ENCODE data around the gene SLC43A2.
"Not testable (repeated sequence)": the region's sequence is repeated elsewhere in the genome, so short reads cannot be mapped to it uniquely, and the experiment has no call there.

SLC43A2 gene

DNA sequence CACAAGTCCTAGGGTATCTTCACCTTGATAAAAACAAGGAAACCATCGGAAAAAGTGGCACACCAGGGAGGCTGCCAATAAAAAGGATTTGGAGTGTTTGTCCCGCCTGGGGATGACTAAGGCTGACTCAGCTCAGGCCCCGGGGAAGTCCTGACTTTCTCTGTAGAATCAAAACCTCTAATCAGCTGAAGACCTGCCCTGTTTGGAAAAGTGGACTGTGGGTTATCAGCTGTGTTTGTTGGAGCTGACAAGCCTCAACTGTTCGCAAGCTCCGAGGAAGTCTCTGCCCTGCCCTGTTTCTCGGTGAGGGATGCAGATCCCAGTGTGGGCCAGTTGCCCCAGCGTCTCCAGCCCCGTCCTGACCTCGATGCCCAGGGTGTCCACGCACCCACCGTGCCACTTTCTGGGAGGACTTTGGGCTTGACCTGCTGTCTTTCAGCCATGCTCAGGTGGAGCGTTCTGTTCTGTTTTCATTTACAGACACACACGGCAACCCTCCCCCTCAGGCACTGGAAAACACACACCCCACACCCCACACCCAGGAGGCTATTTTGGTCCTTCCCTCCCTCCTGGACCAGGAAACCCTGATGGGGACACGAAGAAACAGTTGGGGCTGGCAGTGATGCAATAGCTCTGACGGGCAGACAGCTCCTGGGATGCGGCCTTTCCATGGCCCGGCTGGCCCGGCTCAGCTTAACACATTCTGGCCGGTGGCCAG is 38.4 kb downstream of the SLC43A2 start:
- no peak for DNase-seq (ENCODE audit: low read depth)

DNA sequence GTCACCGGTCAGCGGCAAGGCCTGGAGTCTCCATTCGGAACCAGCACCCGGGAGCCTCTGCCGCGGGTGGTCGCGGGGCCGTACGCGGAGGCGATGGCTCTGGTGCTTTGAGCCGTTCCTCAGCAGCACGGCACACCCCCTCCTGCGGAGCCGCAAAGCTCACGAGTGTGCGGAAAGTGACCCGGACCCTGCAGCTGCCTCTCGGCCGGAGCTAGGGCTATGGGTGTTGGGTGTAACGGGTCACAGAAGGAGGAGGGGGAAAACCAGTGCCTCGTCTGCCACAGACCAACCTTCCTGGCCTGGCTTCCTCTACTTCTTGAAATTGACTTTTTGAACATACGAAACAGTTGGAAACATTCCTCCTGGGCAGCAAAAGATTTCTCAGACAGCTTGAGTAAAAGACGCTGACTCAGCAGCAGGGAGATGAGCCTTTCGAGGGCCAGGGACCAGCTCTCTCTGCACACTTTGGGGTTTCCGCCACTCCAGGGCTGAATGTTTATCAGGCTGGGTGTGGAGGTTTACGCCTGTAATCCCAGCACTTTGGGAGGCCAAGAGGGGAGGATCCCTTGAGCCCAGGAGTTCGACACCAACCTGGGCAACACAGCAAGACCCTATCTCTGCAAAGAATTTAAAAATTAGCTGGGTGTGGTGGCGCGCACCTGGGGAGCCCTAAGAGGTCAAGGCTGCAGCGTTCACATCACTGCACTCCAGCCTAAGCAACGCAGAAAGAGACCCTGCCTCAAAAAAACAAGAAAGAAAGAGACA is 39.6 kb downstream of the SLC43A2 start:
- no peak for DNase-seq (ENCODE audit: low read depth)

DNA sequence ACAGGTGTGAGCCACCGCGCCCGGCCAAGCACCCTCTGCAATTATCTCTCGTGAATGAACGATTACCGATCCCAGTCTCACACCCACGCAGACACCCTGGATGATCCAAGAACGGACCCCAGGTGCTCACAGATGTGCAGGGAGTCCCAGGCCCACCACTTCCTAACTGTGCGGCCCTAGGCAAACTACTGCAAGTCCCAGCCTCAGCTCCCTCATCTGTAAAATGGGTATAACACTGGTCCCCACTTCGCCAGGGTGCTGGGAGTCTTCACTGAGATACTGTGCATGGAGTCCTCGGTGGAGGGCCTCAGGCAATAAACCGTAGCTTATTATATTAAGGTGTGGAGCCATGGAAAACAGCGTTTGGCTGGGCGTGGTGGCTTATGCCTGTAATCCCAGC is 44.5 kb downstream of the SLC43A2 start:
- no peak for DNase-seq (ENCODE audit: low read depth)

GRCh38 chr17:1583556-1583955 is 45.1 kb downstream of the SLC43A2 start:
- no peak for DNase-seq (ENCODE audit: low read depth)

DNA sequence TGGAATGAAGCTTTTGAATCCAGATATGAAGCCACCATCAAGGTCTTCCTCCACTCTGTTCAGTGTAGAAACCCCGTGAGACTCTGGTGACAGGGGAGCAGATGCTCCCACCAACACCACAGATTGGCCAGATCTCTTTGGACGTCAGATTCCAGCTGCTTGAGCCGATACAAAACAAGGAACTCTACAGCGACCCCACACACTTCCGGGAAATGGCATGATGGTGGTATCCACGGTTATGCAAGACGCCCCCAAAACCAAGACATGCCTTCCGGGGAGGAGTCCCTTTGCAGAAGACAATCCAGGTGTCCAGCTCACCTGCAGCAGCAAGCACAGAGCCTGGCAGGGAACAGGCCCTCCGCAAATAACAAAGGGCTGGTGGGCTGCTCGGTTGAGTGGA is 46.3 kb downstream of the SLC43A2 start:
- DNase-seq (ENCODE audit: low read depth), result no peak

DNA sequence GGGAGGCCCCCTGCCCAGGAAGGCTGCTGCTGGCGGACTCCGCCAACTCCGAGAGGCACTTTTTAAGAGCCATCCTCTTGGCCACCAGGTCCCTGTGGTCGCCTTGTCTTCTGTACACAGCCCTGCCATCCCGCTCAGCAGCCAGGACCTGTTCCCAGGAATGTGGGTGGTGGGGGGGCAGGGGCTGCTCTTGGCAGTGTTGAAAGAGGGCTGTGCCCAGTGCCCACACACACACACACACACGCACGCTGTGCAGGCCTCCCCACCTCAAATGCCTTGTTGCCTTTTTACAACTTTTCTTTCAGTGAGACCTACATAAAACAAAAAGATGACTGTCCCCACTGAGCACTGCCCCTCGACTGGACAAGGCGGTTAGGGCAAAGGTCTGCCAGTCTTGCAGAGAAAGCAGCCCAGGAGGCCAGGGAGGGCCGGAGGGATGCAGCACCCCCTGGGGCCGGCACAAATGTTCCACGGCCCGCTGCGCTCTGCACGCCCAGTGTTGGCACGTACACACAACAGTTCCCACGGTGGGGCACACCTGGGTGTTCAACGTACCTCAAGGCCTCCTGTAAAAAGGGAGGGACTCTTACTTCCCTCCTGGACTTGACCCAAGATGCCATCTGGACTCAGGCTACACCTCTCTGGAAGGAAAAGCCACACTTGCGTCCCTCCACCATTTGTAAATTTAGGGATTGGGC is 47.5 kb downstream of the SLC43A2 start:
- no peak for DNase-seq (ENCODE audit: low read depth)

DNA sequence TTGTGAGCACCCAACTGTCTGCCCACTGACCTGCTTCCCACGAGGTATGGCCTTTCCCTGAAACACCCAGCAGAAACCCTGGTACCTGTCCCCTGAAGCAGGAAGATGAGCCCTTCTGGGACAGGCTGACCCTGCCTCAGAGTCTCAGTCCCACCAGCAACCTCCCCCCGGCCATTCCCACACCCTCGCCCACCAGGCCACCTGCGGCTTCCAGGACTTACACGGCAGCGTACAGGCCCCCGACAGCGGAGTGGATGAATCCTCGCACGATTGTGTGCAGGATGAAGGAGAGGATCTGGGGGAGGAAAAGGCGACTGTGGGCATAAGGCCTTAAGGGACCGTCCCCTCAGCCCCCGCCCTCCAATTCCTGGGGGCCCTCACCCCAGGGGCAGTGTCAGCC is 50.6 kb downstream of the SLC43A2 start:
- DNase-seq (ENCODE audit: low read depth), result no peak

DNA sequence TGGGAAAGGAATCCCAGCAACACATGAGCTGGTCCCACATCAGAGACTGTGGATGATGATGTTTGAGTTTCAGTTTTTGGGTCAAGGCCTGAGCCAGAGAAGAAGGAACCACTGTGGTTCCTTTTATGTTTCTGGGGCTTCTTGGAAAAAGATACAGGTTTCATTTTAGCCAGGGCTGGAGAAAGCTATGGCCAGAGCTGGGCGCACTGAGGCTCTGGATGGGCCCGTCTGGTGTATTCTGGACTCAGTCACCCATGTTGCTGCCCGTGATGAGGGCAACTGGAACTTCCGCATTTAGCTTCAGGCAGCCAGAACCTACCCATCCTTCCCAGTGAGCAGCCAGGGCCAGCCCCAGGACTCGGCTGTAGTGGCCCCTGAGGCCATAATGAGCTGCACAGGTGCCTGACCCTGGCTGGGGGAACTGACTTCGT is 51.0 kb downstream of the SLC43A2 start:
- no peak for DNase-seq (ENCODE audit: low read depth)

- no peak for DNase-seq (ENCODE audit: low read depth)
Measured at GRCh38 chr17:1577182-1577581, 51.5 kb downstream of the SLC43A2 start.

DNA sequence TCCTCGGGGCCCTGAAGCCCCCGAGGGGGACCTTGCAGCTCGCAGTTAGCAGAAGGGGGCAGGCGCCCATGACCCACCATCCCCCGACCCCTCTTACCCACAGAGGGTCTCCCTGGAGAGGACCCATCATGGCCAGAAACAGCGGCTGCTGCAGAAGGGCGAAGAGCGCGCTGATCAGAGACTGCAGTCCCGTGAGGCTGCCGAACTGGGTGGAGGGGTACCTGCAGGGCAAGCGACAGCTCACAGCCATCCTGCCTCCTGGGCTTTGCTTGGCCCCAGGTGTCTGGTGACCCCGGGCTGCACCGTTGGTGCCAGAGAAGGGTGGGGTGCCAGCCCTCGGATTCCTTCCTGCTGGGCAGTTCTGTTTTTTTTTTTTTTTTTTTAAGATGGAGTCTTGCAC is 52.1 kb downstream of the SLC43A2 start:
- no peak for DNase-seq (ENCODE audit: low read depth)

- DNase-seq (ENCODE audit: low read depth), result no peak
Measured at GRCh38 chr17:1574697-1575471, 53.8 kb downstream of the SLC43A2 start.

GRCh38 chr17:1573932-1574696 is 54.5 kb downstream of the SLC43A2 start:
- peak; percentile 40 for DNase-seq (ENCODE audit: low read depth)

DNA sequence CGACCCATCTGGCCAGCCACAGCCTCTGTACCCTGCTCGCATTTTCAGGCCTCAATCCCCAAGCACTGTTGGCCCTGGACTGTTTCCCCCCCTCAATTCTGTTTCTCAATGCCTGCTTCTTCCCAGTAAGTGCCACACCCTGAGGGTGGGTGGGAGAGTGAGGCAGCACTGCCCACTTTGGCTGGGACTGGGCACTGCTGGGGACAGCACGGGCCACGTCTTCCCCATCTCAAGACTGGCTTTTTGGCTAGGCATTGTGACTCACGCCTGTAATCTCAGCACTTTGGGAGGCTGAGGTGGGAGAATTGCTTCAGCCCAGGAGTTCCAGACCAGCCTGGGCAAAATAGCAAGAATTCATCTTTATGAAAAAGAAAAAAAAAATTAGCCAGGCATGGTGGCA is 56.0 kb downstream of the SLC43A2 start:
- DNase-seq (ENCODE audit: low read depth), result not testable (repeated sequence)

DNA sequence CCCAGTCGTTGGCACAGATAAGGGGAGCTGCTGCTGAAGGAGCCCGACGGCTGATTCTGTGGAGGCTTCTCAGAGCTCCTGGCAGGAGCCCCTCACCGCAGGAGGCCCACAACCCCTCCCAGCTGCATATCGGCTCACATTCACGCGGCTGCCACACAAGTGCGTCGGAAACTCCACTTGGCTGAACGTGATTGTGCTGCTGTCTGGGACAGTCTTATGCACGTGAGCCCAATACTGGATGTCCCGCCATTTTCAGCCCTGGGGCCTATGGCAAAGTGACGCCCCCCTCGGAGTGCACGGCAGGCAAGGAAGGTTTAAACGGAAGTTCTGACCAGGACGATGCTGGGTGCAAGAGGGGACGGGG is 57.3 kb downstream of the SLC43A2 start:
- no peak for DNase-seq (ENCODE audit: low read depth)

DNA sequence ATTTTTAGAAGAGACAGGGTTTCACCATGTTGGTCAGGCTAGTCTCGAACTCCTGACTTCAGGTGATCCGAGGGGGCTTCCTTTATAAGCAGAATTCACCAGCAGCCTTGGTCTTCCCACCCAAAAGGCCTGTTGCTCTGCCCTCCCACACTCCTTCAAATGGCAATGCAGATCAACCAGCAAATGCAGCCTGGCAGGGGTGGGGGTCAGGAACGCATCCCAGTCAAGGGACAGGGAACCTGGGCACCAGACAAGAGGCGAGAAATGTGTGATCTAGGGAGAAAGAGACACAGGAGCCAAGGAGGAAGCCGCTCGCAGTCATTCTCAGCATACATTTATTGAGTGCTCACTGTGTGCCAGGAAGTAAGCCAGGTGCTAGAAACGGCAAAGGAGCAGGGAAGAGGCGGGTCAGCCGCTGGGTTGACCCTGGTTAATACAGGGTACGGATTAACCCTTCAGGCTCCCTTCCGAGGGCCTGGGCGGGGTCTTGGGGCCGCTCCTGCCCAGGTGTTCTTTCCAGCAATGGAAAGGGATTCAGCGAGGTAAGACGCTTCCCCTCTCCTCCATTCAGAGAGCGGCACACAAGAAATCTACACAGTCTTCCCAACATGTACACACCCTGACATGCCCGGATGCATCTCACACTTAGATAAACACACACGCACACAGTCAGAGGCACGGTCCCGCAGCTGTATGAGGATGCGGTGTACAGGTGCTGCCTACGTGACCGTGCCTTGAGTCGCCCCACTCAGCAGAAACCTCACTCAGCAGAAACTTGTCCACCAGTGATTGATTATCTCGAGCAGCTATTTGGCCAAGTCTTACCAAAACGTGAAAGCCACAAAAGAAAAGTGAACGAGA is 59.5 kb downstream of the SLC43A2 start:
- DNase-seq (ENCODE audit: low read depth), result no peak

- DNase-seq (ENCODE audit: low read depth), result no peak
Measured at GRCh38 chr17:1566505-1567199, 62.0 kb downstream of the SLC43A2 start.

- no peak for DNase-seq (ENCODE audit: low read depth)
Measured at GRCh38 chr17:1565877-1566276, 62.8 kb downstream of the SLC43A2 start.

DNA sequence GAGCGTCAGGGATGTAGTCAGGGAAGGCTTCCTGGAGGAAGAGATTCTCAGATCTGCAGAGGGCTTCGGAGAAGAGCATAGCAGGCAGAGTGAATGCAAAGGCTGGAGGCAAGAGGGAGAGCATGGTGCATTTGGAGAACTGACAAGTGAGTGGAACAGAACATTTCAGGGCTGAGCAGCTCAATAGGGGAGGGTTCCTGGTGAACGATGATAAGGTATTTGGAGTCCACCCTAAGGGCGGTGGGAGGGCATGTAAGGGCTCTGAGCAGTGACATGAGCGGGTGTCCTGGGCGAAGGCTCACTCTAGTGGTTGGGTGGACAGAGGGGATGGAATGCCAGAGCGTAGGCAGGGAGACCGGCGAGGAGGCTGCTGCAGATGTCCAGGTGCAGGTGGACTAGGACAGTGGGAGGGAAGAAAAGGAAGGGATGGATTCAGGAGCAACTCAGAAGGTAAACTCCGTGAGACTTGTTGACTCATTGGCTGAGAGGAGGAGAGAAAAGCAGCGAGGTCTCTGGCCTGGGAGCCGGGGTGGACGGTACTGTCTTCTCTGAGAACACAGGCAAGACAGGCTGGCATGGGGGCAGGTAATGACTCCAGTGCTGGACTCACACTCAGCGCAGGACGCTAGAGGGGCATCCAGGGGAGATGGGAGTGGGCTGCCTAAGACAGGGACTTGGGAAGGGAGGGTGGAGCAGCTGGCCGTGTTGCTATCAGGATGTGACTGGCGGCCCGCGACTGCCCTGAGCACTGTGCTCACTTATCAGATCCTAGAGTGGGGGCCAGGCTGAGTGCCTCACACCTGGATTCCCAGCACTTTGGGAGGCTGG is 64.6 kb downstream of the SLC43A2 start:
- no peak for DNase-seq (ENCODE audit: low read depth)

DNA sequence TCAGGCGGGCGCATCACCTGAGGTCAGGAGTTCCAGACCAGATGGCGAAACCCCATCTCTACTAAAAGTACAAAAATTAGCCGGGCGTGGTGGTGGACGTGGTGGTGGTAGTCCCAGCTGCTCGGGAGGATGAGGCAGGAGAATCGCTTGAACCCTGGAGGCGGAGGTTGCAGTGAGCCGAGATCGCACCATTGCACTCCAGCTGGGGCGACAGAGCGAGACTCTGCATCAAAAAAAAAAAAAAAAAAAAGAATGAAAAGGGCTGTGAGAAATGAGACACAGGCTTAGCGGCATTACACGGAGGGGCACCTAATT is 65.2 kb downstream of the SLC43A2 start:
- not testable (repeated sequence) for DNase-seq (ENCODE audit: low read depth)
